HG03095 (cell line): ENCODE results near the gene SYNJ2.
"Not testable (repeated sequence)": the region's sequence is repeated elsewhere in the genome, so short reads cannot be mapped to it uniquely, and the experiment has no call there.

Experiments used
- ATAC-seq: cut with Tn5 transposase; IDR thresholded peaks from one replicate; pipeline ENCODE4 v1.9.1; 2021; ENCODE audit warnings: moderate library complexity; ENCODE audit not compliant: unreplicated experiment

The SYNJ2 gene

DNA sequence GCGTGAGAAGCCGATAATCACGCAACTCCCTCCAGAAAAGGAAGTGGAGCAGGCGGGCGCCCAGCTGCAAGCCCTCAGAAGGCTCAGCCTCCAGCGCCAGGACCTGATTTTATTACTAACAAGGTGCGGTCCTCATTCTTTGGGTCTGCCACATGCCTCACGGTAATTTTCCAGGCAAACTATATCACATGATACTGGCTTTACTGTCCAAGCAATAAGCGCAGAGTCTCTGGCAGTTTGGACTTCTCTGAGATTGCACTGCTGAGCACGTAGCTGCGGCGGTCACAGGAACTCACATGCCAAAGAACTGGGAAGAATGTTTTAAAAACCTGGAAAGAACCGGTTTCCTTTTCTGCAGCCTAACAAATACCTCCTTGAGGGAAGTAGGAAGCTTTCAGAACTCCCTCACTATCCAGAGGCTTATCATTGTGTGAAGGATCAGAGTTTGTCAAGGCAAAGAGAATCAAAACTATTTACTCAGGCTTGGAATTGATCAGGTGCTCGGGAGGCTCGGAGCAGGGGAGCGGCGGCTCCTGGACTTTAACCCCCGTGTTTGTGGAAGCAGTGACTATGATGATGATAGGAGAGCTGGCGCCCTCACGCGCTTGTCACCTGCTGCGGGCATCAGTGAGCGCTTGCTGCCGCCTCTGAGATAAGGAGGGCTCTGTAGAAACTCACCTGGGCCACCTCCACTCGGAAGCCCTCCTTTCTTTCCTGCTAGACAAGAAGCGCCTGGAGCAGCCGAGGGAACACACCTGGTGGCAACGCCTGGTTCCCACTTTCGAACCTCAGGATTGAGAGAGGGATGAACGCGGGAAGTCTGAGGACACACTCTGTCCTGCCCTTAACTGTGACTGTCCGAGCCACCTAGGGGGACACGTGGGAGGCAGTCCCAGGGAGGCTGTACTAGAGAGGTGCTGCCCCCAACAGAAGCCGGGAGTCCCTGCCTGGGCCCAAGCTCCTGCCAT is 27.2 kb upstream of the SYNJ2 start:
- no peak for ATAC-seq

DNA sequence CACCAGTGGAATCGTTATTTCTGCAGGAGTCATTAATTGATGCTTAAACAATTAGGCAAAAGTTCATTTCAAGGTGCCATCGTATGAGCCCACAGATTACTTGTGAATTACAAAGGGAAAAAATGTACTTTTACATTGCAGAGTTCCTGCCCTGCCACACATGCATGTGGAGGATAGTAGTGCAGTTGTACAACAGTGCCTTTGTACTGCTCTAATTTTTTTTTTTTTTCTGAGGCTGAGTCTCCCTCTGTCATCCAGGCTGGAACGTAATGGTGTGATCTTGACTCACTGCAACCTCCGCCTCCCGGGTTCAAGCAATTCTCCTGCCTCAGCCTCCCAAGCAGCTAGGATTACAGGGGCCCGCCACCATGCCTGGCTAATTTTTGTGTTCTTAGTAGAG is 26.0 kb upstream of the SYNJ2 start:
- ATAC-seq, result no peak

DNA sequence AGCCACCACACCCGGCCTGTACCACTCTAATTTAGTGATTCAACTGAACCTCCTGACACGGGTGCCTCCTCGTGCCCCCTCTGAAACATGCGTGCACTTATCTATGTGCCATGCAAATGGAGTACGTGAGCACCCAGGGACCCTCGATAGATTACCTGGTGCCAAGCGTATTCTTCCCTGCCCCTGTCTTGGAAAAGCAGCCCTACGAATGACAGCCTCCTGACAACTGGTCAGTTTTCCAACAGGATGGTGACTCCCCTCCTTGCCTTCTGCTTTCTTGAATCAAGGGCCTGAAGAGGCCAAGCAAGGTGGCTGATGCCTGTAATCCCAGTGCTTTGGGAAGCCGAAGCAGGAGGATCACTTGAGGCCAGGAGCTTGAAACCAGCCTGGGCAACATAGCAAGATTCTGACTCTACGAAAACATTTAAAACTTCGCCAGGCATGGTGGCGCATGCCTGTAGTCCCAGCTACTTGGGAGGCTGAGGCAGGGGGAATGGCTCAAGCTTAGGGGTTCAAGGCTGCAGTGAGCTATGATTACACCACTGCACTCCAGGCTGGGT is 25.4 kb upstream of the SYNJ2 start:
- ATAC-seq, result no peak

DNA sequence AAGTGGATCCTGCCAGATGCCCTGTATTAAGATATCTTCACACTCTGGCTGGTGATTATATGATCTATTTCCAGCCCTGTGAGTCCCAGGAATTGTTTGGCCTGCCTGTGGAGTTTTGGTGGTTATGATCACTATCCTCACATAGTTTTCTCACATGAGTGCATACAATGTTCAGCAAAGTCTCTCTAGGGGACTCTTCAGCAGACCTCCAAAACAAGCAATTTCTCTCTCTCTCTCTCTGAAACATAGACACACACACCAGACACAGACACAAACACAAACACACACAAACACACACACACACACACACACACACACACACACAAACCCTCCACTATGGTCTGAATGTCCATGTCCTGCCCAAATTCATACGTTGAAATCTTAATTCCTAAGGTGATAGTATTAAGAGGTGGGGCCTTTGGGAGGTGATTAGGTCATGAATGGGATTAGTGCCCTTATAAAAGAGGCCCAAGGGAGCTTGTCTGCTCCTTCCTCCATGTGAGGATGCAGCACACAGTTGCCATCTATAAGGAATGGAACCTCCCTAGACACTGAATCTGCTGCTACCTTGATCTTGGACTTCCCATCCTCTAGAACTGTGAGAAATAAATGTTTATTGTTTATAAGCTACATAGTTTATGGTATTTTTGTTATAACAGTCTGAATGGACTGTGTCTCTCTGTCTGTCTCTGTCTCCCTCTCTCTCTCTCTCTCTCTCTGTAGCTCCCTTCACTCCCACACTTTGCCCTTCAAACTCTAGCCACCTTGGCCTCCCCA is 22.0 kb upstream of the SYNJ2 start:
- ATAC-seq, result no peak

DNA sequence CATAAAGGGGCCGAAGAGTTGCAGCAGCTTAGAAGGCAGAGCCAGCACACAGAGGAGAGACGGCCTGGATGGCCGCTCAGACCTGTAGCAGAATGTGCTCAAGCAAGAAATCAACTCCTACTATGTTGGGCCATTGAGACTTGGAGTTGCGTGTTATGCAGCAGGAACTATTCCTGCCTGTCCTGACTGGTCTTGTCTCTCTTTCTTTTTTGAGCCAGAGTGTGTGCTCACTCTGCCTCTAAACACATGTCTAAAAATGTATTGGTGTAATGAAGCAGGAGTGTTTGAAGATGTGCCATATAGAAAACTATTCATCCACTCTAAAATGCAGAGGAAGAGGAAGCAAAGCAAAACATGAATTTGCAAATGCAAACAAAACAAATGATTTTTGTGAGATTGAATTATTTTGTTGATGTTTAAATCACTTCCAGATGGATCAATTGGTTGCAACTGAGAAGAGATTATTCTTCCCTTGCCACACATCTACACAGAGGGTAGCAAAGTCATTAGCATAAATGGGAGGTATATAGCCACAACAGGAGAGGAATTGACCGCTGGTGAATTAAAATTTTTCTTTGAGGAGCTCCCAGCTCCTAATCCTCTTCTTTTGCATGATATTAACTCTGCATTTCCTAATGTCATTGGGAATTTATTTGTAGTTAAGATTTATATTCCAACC is 20.4 kb upstream of the SYNJ2 start:
- no peak for ATAC-seq

DNA sequence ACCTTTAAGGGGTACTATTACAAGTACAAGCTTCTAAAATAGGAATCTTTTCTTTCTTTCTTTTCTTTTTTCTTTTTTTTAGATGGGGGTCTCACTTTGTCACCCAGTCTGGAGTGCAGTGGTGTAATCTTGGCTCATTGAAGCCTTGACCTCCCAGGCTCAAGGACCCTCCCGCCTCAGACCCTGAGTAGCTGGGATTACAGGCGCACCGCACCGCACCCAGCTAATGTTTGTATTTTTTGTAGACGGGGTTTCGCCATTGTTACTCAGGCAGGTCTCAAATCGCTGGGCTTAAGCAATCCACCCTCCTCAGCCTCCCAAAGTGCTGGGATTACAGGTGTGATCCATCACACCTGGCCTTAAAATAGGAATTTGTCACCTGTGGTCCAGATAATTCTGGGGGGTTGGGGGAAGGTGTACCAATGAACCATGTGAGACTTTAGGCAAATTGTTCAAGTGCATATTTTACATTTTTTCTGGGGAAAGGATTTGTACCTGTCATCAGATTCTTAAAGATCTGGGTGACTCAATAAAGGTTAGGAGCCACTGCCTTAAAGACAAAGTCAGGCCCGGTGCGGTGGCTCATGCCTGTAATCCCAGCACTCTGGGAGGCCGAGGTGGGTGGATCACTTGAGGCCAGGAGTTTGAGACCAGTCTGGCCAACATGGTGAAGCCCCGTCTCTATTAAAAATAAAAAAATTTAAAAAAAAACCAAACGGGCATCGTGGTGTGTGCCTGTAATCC is 19.7 kb upstream of the SYNJ2 start:
- no peak for ATAC-seq

DNA sequence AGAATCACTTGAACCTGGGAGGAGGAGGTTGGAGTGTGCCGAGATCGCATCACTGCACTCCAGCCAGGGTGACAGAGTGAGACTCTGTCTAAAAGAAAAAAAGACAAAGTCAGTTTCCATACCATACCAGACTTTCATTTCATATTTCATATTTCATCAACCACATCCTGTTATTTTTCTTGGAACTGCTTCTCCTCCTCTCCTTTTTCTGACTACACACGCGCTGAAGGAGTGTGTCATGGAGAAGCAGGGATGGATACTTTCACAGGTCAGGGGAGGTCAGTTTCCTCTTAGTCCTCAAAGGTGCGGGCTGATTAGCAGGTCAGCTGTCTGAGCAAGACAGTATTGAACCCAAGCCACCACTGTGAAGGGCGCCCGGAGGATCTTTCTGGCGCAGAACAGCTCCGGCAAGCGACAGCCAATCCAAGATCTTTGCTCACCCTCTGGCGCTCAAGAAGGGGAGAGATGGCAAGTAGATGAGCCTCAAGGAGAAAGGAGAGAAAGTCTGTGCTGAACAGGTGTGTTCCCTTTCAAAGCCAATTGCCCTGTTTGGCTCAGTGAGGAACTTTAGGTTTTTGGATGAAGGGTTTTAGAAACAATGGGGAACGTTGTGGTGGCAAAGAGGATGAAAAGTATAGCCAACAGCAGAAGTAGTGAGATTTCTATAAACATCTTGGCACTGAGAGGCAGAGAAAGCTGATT is 18.9 kb upstream of the SYNJ2 start:
- no peak for ATAC-seq

DNA sequence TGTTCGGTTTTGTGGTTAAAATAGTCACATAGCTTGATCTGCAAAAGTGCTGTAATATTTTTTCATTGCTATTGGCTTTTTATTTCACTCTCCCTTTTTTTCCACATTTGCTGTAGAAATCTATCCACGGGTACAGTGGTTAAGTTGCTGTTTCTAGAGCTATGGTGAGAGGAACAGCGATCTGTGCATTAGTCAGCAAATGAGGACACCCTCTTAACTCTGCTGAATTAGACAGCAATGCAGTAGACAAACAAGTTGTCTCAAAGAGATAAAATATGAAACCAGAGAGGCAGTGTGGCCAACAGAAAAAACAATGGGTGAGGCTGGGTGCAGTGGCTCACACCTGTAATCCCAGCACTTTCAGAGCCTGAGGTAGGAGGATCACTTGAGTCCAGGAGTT is 17.6 kb upstream of the SYNJ2 start:
- no peak for ATAC-seq

DNA sequence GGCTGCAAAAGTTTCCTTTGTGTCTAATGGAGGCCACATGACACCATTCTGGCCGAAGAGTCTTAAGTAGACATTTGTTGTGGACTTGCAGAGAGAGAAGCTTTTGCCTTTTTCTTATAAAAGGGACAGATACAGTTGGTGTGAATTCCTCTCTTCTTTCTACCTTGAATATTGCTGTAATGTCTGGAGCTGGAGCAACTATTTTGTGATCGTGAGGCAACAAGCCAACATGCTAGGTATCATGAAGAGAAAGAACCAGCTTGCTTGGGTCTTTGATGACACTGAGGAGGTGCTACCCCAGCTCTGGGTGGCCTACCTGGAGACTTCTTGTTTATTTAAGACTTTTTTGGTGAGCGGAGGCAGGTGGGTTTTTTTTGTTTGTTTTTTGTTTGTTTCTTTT is 16.3 kb upstream of the SYNJ2 start:
- ATAC-seq, result no peak

DNA sequence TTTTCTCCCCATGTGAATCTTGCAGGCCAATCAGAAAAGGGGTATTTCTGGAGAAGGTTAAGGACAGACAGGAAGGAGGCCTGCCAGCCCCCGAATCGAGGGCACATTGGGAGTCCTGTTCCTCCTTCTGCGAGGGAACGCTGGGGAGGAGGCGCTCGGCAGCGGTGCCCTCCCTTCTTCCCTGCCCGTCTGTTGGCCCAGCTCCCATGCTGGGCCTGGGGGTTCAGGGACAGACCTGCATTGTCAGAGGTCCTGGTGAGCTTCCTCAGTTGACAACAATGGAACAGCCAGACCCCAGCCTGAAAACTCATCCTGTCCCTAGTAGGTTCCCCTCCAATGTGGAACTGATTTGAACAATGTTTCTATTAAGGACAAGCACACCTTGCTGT is 15.1 kb upstream of the SYNJ2 start:
- ATAC-seq, result no peak

DNA sequence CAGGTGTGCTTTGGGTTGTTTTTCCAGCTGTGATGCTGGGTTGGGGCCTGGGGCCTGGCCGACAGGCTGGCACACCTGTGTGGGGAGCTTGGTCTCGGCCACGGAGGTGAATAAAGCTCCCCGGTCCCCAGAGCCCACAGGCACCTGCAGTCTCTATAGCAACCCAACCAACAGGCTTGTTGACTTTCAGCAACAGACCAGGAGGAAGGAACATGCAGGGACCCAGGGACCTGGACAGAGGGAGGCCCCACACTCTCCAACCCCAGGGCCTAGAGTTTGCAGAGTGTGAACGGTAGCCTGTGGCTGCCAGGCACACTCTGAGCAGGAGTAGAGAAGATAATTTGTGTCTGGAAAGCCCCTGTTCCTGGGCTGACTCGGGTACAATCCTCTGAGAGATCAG is 14.6 kb upstream of the SYNJ2 start:
- ATAC-seq, result no peak

DNA sequence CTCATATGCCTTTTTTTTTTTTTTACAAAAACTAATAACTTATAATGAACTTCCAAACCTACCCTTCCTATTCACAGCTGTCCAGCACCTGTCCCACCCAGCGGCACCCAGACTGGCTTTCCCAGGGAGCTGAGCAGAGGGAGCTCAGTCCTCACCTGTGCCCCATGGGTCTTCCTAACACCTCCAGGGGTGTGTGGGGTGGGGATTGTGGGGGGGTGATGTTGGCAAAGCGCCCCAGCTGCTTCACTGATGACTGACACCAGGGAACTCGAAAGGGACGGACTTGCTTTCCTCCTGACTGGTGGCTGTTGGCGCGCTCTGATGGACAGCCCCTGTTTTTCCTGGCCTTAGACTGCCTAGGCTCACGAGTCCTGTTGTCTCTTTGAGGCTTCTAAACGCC is 14.2 kb upstream of the SYNJ2 start:
- ATAC-seq, result no peak

DNA sequence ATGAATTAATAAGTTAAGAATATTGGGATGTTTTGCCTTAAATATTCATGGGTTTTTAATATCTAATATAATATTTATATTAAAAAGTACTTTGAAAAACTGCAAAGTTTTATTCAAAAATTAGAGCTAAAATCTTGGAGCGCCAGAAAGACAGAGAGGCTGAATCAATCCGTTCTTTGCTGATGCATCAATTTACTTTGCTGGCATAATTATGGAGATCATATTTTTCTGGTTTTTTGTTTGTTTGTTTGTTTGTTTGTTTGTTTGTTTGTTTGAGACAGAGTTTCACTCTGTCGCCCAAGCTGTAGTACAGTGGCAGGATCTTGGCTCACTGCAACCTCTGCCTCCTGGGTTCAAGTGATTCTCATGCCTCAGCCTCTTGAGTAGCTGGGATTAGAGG is 9.5 kb upstream of the SYNJ2 start:
- not testable (repeated sequence) for ATAC-seq

DNA sequence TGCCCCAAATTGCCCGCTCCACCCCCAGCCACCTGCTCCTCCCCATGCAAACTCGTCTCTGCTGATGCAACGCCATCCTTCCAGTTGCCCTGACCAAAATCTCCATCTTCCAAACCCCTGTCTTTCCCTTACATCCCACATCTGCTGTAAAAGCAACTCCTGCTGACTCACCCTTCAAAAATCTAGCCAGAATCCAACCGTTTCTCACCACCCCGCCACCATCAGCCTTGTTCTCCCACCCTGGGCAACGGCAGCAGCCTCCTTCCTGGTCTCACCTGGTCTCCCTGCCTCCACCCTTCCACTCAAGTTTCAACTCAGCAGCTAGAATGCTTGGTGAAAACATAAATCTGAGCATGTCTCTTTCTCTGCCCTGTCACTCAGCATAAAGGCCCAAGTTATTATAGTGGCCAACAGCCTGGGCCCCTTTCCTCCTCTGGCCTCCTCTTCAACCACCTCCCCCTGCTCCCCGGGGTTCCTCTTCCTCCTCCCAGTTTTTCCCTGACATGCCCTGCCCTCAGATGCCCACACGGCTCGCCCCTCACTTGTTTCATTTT is 7.2 kb upstream of the SYNJ2 start:
- ATAC-seq, result no peak

DNA sequence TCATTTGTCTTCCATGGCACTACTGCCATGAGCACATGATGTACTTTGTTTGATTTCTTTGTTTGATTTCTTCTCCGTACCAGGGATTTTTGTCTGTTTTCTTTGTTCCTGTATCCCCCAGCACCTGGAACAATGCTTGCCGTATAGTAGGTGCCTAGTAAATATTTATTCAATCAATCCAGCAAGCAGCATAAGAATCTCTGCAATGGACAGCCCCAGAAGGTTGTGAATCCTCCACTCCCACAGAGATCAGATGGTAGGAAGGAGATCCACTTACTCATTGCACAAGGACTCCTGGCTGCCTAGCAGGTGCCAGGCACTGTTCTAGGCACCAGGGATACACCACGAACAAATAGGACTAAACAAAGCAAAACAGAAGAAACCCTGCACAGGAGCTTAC is 6.7 kb upstream of the SYNJ2 start:
- ATAC-seq, result no peak

DNA sequence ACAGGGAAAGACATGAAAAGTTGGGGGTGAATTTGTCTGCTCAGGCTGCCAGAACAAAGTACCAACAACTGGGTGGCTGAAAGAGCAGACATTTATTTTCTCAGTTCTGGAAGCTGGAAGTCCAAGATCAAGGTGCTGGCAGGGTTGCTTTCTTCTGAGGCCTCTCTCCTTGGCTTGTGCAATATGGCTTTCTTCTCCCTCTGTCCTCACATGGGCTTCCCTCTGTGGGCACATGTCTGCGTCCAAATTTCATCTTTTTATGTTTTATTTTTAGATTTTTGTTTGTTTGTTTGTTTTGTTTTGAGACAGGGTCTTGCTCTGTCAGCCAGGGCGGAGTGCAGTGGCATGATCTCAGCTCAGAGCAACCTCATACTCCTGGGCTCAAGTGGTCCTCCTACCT is 6.2 kb upstream of the SYNJ2 start:
- no peak for ATAC-seq

DNA sequence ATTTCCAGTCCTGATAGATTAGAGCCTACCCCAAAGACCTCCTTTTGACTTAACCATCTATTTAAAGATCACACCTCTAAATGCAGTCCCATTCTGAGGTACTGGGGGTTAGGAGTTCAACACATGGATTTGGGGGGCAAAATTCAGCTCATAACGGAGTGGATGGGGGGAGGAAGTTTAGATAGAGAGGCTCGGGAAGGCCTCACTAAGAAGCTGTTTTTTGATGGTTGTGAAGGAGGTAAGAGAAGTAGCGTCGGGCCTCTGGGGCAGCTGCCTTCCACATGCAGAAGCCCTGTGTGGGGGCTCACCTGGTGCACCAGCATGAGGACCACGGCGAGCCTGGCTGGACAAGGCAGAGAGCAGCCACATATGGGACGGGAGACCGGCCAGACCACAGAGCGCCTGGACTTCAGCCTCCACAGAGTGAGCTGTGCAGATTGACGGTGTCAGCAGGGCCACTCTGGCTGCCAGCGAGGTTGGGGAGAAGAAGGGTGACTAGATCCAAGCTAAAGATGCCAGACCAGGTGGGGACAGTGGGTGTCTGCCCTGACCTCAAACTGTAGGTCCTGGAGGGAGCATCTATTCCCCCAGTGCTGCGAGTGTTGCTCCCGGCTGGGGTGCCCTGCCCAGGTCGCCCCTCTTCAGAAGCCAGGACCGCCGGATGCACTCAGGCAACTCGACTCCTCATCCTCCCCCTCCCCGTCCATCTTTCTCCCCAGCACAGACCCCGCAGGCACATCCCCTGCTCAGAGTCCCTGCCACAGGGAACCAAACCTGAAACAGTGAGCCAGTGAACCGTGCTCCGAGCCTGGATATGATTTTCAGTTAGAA is 5.1 kb upstream of the SYNJ2 start:
- ATAC-seq, result no peak

DNA sequence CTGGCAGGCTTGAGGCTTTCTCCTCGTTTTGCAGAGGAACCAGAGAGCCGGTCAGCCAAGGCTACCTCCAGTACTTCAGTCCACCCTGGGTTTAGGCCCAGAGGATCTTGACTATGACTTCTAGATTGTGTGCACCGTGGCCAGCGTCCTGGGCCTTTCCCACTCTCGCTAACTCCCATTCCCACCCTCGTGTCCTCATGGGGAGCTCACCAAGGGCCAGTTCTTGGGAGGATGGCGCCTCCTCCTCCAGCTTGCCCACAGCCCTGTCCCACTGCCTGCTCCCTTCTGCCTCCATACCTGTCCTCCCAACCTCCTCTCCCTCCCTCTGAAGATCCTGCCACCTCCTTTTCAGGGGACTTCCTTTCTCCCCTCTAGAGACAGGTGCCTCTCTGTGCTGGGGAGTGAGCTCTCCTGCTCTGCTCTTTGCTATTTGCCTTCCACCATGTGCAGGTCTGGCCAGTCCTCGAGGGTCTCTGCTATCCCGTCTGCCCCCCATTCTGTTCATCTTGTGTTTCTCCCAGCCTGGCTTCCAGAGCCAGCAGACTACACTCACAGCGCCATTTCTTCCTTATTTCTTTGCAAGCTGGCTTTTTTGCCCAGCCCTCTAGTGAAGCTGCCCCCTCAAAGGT is 4.4 kb upstream of the SYNJ2 start:
- no peak for ATAC-seq
